Ishikawa (cell line): Measurements from ENCODE around the gene PTPRO.

ENCODE experiments used
- CEBPB ChIP-seq: IDR thresholded peaks from 2 replicates; pipeline ENCODE4 v1.6.1; 2012
- CREB1 ChIP-seq: IDR thresholded peaks from 2 replicates; pipeline ENCODE4 v1.6.1; 2012; ENCODE audit warnings: low read depth
- MAX ChIP-seq: IDR thresholded peaks from 2 replicates; pipeline ENCODE4 v1.6.1; 2012
- RAD21 ChIP-seq: IDR thresholded peaks from 2 replicates; pipeline ENCODE4 v1.6.1; 2012; ENCODE audit warnings: low read depth
- TAF1 ChIP-seq: IDR thresholded peaks from 2 replicates; pipeline ENCODE4 v1.6.1; 2012; ENCODE audit warnings: low read depth, mild to moderate bottlenecking
- TEAD4 ChIP-seq: IDR thresholded peaks from 2 replicates; pipeline ENCODE4 v1.6.1; 2012
- ZBTB7A ChIP-seq: IDR thresholded peaks from 2 replicates; pipeline ENCODE4 v1.6.1; 2012; ENCODE audit warnings: low read depth

GRCh38 chr12:15334225-15334624, 11.9 kb downstream of the PTPRO start:
- TF ChIP-seq CEBPB (no peak), ZBTB7A (no peak), MAX (no peak), RAD21 (no peak), TEAD4 (no peak), TAF1 (no peak), CREB1 (no peak)
